OCI-LY3 (cell line): ENCODE data around the gene TMEM97.

ENCODE experiments used
- CTCF ChIP-seq: fragments of 200-600, 300-600 bp; sonication (generic); IDR thresholded peaks from 2 replicates; pipeline ENCODE4 v1.5.1; 2014; ENCODE audit warnings: antibody characterized with exemption, low read length, low read depth
- EZH2phosphoT487 ChIP-seq: fragments of 200-600 bp; shearing (Covaris generic); IDR thresholded peaks from 2 replicates; pipeline ENCODE4 v1.6.1; 2018; ENCODE audit warnings: antibody characterized with exemption, mixed run types, low read depth

- TF ChIP-seq CTCF = no peak
- TF ChIP-seq EZH2phosphoT487 = no peak
Measured at GRCh38 chr17:28298449-28298848, 20.6 kb upstream of the TMEM97 start.
